ENCODE measurements around the gene SLC37A1. TPM values are rescaled to one million over a fixed set of nuclear protein-coding genes. Genes with fewer than 3 reads are reported as not detected.

SLC37A1 gene
- total RNA-seq, 1 donor from 2014 or later: 21.6 TPM

- H3K4me1 ChIP-seq: peaks cover 6% of the 10 kb centered on the region
- DNase-seq (peak; percentile 61), ATAC-seq (no peak)
- no peaks in the 10 kb centered on the region for H3K36me3 ChIP-seq
- H3K9me3 ChIP-seq: no peaks in the 10 kb centered on the region
- no peak overlapping the region for H3K27ac ChIP-seq
- H3K27me3 ChIP-seq: peaks cover 18% of the 10 kb centered on the region
- no peak for TF ChIP-seq CTCF (IDR thresholded peaks at IDR 0.05)
- intact Hi-C loops (cut with DNase I): no loop called here
- H3K4me3 ChIP-seq: no peak overlapping the region
Measured at GRCh38 chr21:42616941-42617340, 103.3 kb downstream of the SLC37A1 start.

- Histone ChIP-seq H3K4me3 (no peak overlapping the region), H3K4me1 (peaks cover 6% of the 10 kb centered on the region), H3K27me3 (peaks cover 18% of the 10 kb centered on the region), H3K27ac (no peak overlapping the region), H3K36me3 (no peaks in the 10 kb centered on the region), H3K9me3 (no peaks in the 10 kb centered on the region)
- no peak for DNase-seq
- no peak for TF ChIP-seq CTCF (IDR thresholded peaks at IDR 0.05)
- intact Hi-C loops (cut with DNase I): no loop called here
- no peak for ATAC-seq
Measured at GRCh38 chr21:42617486-42617885, 103.8 kb downstream of the SLC37A1 start.

DNA sequence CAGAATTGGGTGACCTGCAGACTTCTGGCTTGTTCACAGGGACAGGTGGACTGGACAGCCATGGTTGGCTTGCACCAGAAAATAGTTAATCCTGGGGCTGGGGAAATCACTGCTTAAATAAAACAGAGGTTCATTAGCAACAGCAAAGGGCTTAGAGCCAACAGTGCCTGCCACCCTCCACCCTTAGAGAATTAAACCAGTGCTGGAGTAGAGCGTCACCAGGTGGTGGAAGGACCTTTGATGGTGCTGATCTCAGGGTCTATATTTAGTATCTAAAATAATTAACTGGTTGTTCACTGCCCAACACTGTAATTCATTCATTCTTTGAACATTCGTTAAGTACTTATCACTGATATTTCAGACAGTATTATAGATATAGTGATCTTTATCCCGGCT lies 105.1 kb downstream of the SLC37A1 start:
- Histone ChIP-seq H3K4me1 (peaks cover 6% of the 10 kb centered on the region), H3K4me3 (no peak overlapping the region), H3K9me3 (no peaks in the 10 kb centered on the region), H3K27ac (no peak overlapping the region), H3K27me3 (peaks cover 18% of the 10 kb centered on the region), H3K36me3 (no peaks in the 10 kb centered on the region)
- intact Hi-C loops (cut with DNase I): no loop called here
- no peak for TF ChIP-seq CTCF (IDR thresholded peaks at IDR 0.05)
- DNase-seq: no peak
- no peak for ATAC-seq

GRCh38 chr21:42619166-42619565 lies 105.5 kb downstream of the SLC37A1 start:
- Histone ChIP-seq H3K27ac (no peak overlapping the region), H3K9me3 (no peaks in the 10 kb centered on the region), H3K27me3 (peaks cover 18% of the 10 kb centered on the region), H3K4me1 (peaks cover 6% of the 10 kb centered on the region), H3K4me3 (no peak overlapping the region), H3K36me3 (no peaks in the 10 kb centered on the region)
- TF ChIP-seq CTCF (IDR thresholded peaks at IDR 0.05): no peak
- ATAC-seq (no peak), DNase-seq (no peak)
- intact Hi-C loops (cut with DNase I): no loop called here

- ATAC-seq (no peak), DNase-seq (no peak)
- no peaks in the 10 kb centered on the region for H3K9me3 ChIP-seq
- H3K4me3 ChIP-seq: no peak overlapping the region
- H3K27me3 ChIP-seq: peaks cover 18% of the 10 kb centered on the region
- peaks cover 9% of the 10 kb centered on the region for H3K4me1 ChIP-seq
- intact Hi-C loops (cut with DNase I): no loop called here
- TF ChIP-seq CTCF (IDR thresholded peaks at IDR 0.05): no peak
- no peak overlapping the region for H3K27ac ChIP-seq
- no peaks in the 10 kb centered on the region for H3K36me3 ChIP-seq
Measured at GRCh38 chr21:42619841-42620240, 106.2 kb downstream of the SLC37A1 start.

DNA sequence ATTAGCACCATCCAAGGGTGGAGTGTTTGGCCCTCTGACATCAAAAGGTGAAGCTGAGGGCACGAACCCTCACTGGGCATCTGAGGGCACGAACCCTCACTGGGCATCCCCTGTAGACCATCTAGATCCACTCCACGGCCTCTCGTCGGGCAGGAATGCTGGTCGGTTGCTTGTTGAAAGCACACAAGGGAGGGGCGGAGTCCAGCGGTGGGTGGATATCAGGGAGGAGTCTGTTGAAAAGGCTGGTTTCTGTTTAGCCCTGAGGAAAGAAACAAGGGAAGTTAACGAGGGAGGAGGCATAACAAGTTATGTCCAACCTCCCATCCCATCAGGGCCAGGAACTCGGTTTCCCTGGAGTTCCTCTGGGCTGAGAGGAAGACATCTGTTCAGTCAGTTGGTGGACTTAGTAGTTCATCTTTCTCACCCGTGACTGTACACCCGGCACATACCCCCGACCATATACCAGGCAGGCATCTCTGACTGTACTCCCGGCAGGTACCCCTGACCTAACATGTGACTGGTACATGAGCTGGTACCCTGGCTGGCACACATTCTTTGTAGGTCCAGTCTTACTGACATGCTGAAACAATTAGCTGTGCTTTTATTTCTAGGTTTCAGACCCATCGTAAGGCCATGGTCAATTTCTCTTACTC lies 107.6 kb downstream of the SLC37A1 start:
- ATAC-seq (peak; percentile 45), DNase-seq (peak; percentile 31)
- H3K4me1 ChIP-seq: peaks cover 6% of the 10 kb centered on the region
- H3K9me3 ChIP-seq: no peaks in the 10 kb centered on the region
- H3K4me3 ChIP-seq: no peak overlapping the region
- intact Hi-C loops (cut with DNase I): no loop called here
- H3K27me3 ChIP-seq: peaks cover 21% of the 10 kb centered on the region
- H3K36me3 ChIP-seq: no peaks in the 10 kb centered on the region
- no peak for TF ChIP-seq CTCF (IDR thresholded peaks at IDR 0.05)
- H3K27ac ChIP-seq: no peak overlapping the region

All from upper lobe of right lung (tissue), 1 donor.